ENCODE results near the gene HNMT. TPM values are rescaled to one million over a fixed set of nuclear protein-coding genes. Genes with fewer than 3 reads are reported as not detected.

Gene HNMT
- total RNA-seq, 1 donor from 2014 or later: 14.4 TPM

DNA sequence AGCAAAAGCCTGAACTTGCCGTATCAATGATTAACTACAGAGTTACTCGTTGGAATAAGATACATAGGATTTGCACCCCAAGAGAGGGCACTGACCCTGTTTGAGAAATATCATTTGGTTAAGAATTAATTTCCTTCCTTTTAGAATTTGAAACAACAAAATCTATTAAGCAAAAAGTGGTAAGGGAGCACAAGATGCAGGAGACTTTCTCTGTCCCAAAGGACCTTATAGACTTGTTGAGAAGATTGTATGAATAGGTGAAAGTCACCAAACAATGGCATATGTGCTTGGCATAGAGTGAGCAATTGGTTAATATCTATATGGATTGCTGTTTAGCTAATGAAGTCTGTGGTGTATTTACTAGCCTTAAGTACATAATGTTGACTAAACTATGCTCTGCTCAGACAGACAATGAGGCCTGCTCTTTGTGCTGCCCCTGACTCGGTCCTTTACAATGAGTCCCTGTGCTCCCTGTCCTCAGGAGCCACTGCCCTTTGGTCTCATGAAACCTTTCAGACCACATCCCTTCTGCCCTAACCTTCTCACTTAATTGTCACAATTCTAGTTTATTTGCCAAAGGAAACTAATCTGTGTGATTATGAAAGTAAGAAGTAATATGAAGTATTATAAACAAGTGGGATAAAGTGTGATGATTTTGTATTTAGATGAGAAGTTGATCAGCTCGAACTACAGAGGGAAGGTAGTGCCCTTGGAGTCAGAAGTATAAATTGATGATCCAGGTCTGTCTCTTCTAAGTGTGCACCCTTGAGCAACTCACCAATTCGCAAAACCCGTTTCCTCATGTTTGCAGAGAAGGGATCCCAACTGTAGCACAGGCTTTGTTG lies 21.2 kb upstream of the HNMT start:
- no peaks in the 10 kb centered on the region for H3K36me3 Mint-ChIP-seq
- DNase-seq (ENCODE audit: low spot score in 2 of 2, unreplicated experiment in 2 of 2): no peak
- H3K27me3 Mint-ChIP-seq (ENCODE audit: low read depth): no peaks in the 10 kb centered on the region
- H3K9me3 Mint-ChIP-seq: no peaks in the 10 kb centered on the region
- TF ChIP-seq, protein P1, sequence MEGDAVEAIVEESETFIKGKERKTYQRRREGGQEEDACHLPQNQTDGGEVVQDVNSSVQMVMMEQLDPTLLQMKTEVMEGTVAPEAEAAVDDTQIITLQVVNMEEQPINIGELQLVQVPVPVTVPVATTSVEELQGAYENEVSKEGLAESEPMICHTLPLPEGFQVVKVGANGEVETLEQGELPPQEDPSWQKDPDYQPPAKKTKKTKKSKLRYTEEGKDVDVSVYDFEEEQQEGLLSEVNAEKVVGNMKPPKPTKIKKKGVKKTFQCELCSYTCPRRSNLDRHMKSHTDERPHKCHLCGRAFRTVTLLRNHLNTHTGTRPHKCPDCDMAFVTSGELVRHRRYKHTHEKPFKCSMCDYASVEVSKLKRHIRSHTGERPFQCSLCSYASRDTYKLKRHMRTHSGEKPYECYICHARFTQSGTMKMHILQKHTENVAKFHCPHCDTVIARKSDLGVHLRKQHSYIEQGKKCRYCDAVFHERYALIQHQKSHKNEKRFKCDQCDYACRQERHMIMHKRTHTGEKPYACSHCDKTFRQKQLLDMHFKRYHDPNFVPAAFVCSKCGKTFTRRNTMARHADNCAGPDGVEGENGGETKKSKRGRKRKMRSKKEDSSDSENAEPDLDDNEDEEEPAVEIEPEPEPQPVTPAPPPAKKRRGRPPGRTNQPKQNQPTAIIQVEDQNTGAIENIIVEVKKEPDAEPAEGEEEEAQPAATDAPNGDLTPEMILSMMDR (IDR thresholded peaks at IDR 0.05; ENCODE audit: unreplicated experiment): no peak
- H3K4me3 Mint-ChIP-seq: no peak overlapping the region
- H3K27ac Mint-ChIP-seq: peak overlapping the region; percentile 83
- H3K4me1 Mint-ChIP-seq: peaks cover 73% of the 10 kb centered on the region

DNA sequence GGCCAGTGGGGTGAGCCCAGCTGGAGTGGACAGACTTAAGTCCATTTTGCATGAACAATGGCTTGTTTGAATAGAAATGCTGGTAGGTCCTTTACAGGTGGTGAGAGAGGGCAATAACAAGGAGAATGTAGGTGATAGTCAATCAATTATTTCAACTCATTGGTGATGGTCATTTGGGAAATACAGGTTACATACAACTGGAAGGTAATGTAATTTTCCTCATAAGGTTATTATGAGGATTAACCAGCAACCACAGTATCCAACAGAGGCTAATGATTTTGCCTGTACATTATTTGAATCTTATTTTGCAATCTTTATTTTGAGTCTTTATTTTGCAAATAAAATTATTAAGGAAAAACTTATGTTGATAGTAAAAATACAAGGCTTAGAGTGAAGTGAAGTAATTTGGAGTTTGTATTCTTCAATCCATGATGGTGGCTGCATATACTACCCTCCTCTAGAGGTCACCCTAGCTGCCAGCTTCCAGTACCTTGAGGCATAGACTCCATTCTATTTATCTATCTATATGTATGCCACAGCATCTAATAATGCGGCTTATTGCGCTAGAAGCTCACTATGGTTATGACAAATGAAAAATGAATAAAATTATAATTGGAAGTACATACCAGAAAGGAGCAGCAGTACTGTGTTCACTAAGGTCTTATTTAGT lies 20.5 kb upstream of the HNMT start:
- TF ChIP-seq, protein P1 (IDR thresholded peaks at IDR 0.05; ENCODE audit: unreplicated experiment): no peak
- H3K4me3 Mint-ChIP-seq: no peak overlapping the region
- peak overlapping the region; percentile 83 for H3K27ac Mint-ChIP-seq
- no peaks in the 10 kb centered on the region for H3K36me3 Mint-ChIP-seq
- H3K27me3 Mint-ChIP-seq (ENCODE audit: low read depth): no peaks in the 10 kb centered on the region
- no peaks in the 10 kb centered on the region for H3K9me3 Mint-ChIP-seq
- DNase-seq (ENCODE audit: low spot score in 2 of 2, unreplicated experiment in 2 of 2): no peak
- H3K4me1 Mint-ChIP-seq: peaks cover 69% of the 10 kb centered on the region

DNA sequence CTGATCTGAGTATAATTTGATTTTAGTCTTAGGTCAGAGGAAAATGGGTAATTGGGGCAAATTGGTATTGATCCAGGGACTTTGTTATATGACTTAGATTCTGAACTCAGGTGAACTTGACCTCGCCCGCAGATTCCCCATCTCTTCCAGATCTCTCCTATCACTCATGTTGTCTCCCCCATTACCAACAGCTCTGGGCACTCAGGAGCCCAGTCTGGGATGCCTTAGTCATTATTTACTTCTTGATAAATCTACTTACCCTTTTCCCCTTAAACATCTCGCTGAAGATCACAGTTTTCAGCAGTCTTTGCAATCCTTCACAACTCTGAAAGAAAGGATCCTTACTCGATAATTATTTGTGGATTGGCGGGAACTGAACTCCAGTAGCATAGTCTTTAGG lies 19.6 kb upstream of the HNMT start:
- Mint-ChIP-seq H3K36me3 (no peaks in the 10 kb centered on the region), H3K4me3 (no peak overlapping the region), H3K4me1 (peaks cover 66% of the 10 kb centered on the region), H3K9me3 (no peaks in the 10 kb centered on the region), H3K27me3 (ENCODE audit: low read depth) (no peaks in the 10 kb centered on the region), H3K27ac (peak overlapping the region; percentile 73)
- TF ChIP-seq, protein P1 (IDR thresholded peaks at IDR 0.05; ENCODE audit: unreplicated experiment): no peak
- no peak for DNase-seq (ENCODE audit: low spot score in 2 of 2, unreplicated experiment in 2 of 2)

DNA sequence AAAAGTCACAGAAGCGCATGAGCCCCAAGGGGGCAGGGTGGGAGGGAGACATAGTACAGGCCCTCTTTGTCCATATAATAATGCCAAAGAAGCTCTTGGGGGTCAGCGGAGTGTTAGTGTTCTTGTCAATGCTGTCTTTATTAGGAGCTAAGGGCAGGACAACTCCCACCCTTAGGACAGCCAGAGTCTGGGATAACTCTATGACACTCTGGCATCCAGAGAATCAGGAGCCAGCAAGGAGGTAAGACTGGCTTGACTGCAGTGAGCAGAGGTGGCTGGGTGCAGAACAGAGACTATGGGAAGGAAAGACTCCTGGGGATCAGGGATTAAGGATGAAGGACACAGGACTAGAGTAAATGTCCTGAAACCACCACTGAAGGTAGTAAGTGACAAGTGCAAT lies 19.0 kb upstream of the HNMT start:
- no peak overlapping the region for H3K4me3 Mint-ChIP-seq
- no peak for DNase-seq (ENCODE audit: low spot score in 2 of 2, unreplicated experiment in 2 of 2)
- no peak overlapping the region for H3K27ac Mint-ChIP-seq
- no peaks in the 10 kb centered on the region for H3K9me3 Mint-ChIP-seq
- no peaks in the 10 kb centered on the region for H3K36me3 Mint-ChIP-seq
- peaks cover 61% of the 10 kb centered on the region for H3K4me1 Mint-ChIP-seq
- TF ChIP-seq, protein P1 (IDR thresholded peaks at IDR 0.05; ENCODE audit: unreplicated experiment): no peak
- no peaks in the 10 kb centered on the region for H3K27me3 Mint-ChIP-seq (ENCODE audit: low read depth)

DNA sequence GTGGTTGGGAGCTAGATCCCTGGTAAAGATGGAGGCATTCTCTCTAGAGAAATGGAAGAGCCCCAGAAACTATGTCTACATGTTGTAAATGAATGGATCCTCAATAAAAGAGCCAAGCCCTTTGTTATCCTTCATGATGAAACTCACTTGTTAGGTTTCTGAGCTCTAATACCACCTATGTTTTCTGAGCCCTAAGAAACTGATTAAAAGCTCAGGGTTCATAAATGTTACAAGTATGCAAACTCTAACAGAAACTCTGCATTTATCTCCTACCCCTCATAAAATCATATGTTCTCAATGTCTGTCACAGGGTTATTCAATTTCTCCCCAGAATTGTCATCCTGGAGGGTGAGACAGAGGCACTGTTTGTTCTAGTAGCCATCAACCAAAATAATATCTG lies 18.0 kb upstream of the HNMT start:
- no peak for DNase-seq (ENCODE audit: low spot score in 2 of 2, unreplicated experiment in 2 of 2)
- Mint-ChIP-seq H3K9me3 (peaks cover 3% of the 10 kb centered on the region), H3K4me3 (no peak overlapping the region), H3K27ac (no peak overlapping the region), H3K4me1 (peaks cover 51% of the 10 kb centered on the region), H3K36me3 (no peaks in the 10 kb centered on the region), H3K27me3 (ENCODE audit: low read depth) (no peaks in the 10 kb centered on the region)
- TF ChIP-seq, protein P1 (IDR thresholded peaks at IDR 0.05; ENCODE audit: unreplicated experiment): no peak

Data from mesothelial cell of epicardium (in vitro differentiated cells).